ENCODE measurements around the gene SDC4. TPM values are rescaled to one million over a fixed set of nuclear protein-coding genes. Genes with fewer than 3 reads are reported as not detected.
"Not testable (repeated sequence)": the region's sequence is repeated elsewhere in the genome, so short reads cannot be mapped to it uniquely, and the experiment has no call there.

The SDC4 gene
- total RNA-seq, 1 donor from 2014 or later = 28.9 TPM

- DNase-seq (ENCODE audit: low spot score) = no peak
Observed at GRCh38 chr20:45363611-45364492, 15.6 kb upstream of the SDC4 start.

GRCh38 chr20:45362804-45363610 lies 14.8 kb upstream of the SDC4 start, which contains the start of gene SYS1:
TSS of gene SYS1 (plus strand) at chr20:45363156. CDS start at chr20:45363532, 376 bp downstream.
- DNase-seq (ENCODE audit: low spot score) = peak; percentile 99

GRCh38 chr20:45361793-45362192 lies 13.6 kb upstream of the SDC4 start:
- DNase-seq (ENCODE audit: low spot score) = no peak

GRCh38 chr20:45359406-45360148 lies 11.4 kb upstream of the SDC4 start:
- DNase-seq (ENCODE audit: low spot score) = peak; percentile 87

GRCh38 chr20:45359069-45359405 lies 10.8 kb upstream of the SDC4 start:
- DNase-seq (ENCODE audit: low spot score) = no peak

- DNase-seq (ENCODE audit: low spot score) = no peak
Observed at GRCh38 chr20:45358282-45359068, 10.3 kb upstream of the SDC4 start.

- DNase-seq (ENCODE audit: low spot score) = peak; percentile 95
Observed at GRCh38 chr20:45355209-45356084, 7.2 kb upstream of the SDC4 start.

- DNase-seq (ENCODE audit: low spot score) = peak; percentile 75
Observed at GRCh38 chr20:45354423-45355208, 6.4 kb upstream of the SDC4 start.

GRCh38 chr20:45353746-45354145 lies 5.5 kb upstream of the SDC4 start:
- no peak for DNase-seq (ENCODE audit: low spot score)

GRCh38 chr20:45352729-45353128 lies 4.5 kb upstream of the SDC4 start:
- DNase-seq (ENCODE audit: low spot score) = no peak

- not testable (repeated sequence) for DNase-seq (ENCODE audit: low spot score)
Observed at GRCh38 chr20:45350795-45351194, 2.6 kb upstream of the SDC4 start.

GRCh38 chr20:45350217-45350616 lies 2.0 kb upstream of the SDC4 start:
- DNase-seq (ENCODE audit: low spot score) = no peak

- DNase-seq (ENCODE audit: low spot score) = no peak
Observed at GRCh38 chr20:45347297-45347935, 808 bp downstream of the SDC4 start.

- no peak for DNase-seq (ENCODE audit: low spot score)
Observed at GRCh38 chr20:45346851-45347250, 1.4 kb downstream of the SDC4 start.

- no peak for DNase-seq (ENCODE audit: low spot score)
Observed at GRCh38 chr20:45346291-45346718, 1.9 kb downstream of the SDC4 start.

- no peak for DNase-seq (ENCODE audit: low spot score)
Observed at GRCh38 chr20:45345104-45345936, 2.9 kb downstream of the SDC4 start.

GRCh38 chr20:45344168-45344860 lies 3.9 kb downstream of the SDC4 start:
- no peak for DNase-seq (ENCODE audit: low spot score)

Measured in umbilical cord (tissue), 2 donors.